ENCODE measurements around the gene GATAD2A. TPM values are rescaled to one million over a fixed set of nuclear protein-coding genes. Genes with fewer than 3 reads are reported as not detected.

The GATAD2A gene
- total RNA-seq, 1 donor from 2014 or later: 91.0 TPM

DNA sequence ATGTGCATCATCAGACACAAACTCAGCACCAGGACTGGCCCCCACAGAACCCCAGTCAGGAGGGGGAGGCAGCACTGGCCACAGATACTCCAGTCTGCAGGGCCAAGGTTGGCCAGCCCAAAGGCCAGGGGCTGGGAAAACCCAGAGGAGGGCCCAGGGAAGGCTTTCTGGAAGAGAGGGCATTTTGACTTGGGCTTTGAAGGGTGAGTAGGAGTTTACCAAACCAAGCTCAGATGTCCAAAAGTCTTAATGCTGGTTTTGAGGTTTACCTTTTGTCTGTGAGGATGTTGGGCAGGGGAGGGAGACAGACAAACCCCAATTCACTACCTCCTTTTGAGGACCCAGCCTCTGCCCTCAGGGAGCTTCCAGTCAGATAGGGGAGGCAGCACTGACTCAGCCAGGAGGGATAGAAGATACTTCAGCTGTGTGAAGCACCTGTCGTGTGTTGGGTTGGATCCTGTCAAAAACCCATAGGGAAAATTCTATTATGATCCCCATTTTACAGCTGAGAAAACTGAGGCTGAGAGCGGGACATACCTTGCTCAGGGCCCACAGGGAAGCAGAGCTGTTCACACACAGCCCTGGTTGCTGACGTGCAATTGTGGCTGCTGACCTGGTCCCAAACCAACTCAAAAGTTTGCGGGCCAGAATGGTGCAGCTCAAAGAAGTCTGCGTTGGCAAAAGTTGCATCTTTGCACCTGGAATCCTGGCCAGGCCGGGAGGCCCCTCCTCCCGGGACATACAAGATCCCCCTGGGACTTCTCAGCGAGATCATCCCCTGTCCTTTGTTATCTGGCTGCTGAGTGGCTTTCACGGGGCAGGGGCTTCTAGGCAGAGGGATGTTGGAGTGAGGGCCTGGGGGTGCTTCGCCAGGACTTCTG is 145.7 kb downstream of the GATAD2A start:
- Mint-ChIP-seq H3K9me3 (ENCODE audit: low read depth) (no peaks in the 10 kb centered on the region), H3K27me3 (peaks cover 4% of the 10 kb centered on the region), H3K36me3 (ENCODE audit: insufficient read depth) (no peaks in the 10 kb centered on the region), H3K4me3 (ENCODE audit: low read depth) (no peak overlapping the region), H3K4me1 (ENCODE audit: low read depth) (no peaks in the 10 kb centered on the region), H3K27ac (no peak overlapping the region)
- DNase-seq (ENCODE audit: low spot score, unreplicated experiment): no peak
- TF ChIP-seq, protein P1, sequence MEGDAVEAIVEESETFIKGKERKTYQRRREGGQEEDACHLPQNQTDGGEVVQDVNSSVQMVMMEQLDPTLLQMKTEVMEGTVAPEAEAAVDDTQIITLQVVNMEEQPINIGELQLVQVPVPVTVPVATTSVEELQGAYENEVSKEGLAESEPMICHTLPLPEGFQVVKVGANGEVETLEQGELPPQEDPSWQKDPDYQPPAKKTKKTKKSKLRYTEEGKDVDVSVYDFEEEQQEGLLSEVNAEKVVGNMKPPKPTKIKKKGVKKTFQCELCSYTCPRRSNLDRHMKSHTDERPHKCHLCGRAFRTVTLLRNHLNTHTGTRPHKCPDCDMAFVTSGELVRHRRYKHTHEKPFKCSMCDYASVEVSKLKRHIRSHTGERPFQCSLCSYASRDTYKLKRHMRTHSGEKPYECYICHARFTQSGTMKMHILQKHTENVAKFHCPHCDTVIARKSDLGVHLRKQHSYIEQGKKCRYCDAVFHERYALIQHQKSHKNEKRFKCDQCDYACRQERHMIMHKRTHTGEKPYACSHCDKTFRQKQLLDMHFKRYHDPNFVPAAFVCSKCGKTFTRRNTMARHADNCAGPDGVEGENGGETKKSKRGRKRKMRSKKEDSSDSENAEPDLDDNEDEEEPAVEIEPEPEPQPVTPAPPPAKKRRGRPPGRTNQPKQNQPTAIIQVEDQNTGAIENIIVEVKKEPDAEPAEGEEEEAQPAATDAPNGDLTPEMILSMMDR (IDR thresholded peaks at IDR 0.05; ENCODE audit: unreplicated experiment): no peak

DNA sequence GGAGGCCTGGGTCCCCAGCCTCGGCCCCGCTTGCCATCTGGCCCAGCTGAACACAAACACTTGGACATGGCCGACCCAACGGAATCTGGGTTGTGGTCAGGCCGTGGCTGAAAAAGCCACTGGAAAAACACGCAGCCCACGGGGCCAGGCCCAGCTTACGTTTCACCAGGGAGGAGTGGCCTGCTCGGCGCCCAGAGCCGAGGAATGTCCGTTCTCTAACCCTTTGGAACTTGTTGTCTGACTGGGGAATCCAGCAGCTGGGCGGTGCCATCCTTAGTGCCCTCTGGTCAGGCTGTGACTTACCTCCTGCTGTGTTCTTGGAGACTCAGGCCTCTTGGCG is 146.3 kb downstream of the GATAD2A start:
- Mint-ChIP-seq H3K27me3 (peaks cover 4% of the 10 kb centered on the region), H3K36me3 (ENCODE audit: insufficient read depth) (no peaks in the 10 kb centered on the region), H3K4me3 (ENCODE audit: low read depth) (no peak overlapping the region), H3K27ac (no peak overlapping the region), H3K9me3 (ENCODE audit: low read depth) (no peaks in the 10 kb centered on the region), H3K4me1 (ENCODE audit: low read depth) (no peaks in the 10 kb centered on the region)
- no peak for DNase-seq (ENCODE audit: low spot score, unreplicated experiment)
- TF ChIP-seq, protein P1 (IDR thresholded peaks at IDR 0.05; ENCODE audit: unreplicated experiment): no peak

DNA sequence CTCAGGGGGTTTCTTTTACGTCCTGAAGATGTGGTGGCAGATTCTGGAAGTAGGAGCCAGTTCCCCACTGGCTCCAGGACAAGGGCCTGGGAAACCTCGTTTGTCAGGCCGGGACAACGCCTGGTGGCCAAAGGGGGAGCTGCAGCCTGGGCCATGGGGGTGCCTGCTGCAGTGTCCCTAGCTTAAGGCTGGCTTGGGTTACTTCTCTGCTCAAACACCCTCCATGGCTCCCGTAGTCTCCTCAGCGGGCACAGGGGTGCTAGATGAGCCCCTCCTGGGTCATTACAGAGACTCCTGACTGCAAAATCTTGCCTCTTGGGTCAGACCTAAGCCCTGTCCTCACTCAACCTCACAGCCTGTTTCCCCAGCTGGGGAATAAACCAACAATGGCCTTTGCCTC is 147.3 kb downstream of the GATAD2A start:
- peaks cover 4% of the 10 kb centered on the region for H3K27me3 Mint-ChIP-seq
- H3K4me1 Mint-ChIP-seq (ENCODE audit: low read depth): no peaks in the 10 kb centered on the region
- H3K4me3 Mint-ChIP-seq (ENCODE audit: low read depth): no peak overlapping the region
- TF ChIP-seq, protein P1 (IDR thresholded peaks at IDR 0.05; ENCODE audit: unreplicated experiment): peak; percentile 64
- no peak for DNase-seq (ENCODE audit: low spot score, unreplicated experiment)
- no peaks in the 10 kb centered on the region for H3K9me3 Mint-ChIP-seq (ENCODE audit: low read depth)
- no peak overlapping the region for H3K27ac Mint-ChIP-seq
- H3K36me3 Mint-ChIP-seq (ENCODE audit: insufficient read depth): no peaks in the 10 kb centered on the region

DNA sequence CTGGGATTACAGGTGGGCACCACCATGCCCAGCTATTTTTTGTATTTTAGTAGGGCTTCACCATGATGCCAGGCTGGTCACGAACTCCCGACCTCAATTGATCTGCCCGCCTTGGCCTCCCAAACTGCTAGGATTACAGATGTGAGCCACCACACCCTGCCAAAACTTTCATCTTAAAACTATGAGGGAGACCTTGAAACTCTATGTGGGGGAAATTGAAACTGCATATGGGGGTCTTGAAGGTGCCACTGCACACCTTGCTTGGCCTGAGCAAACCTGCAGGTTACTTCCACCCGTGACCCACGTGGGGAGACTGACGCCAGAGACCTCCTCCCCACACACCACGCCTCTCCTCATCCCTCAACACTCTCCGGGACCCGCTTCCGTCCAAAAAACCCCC is 148.2 kb downstream of the GATAD2A start:
- no peaks in the 10 kb centered on the region for H3K9me3 Mint-ChIP-seq (ENCODE audit: low read depth)
- H3K4me3 Mint-ChIP-seq (ENCODE audit: low read depth): no peak overlapping the region
- TF ChIP-seq, protein P1 (IDR thresholded peaks at IDR 0.05; ENCODE audit: unreplicated experiment): no peak
- no peaks in the 10 kb centered on the region for H3K36me3 Mint-ChIP-seq (ENCODE audit: insufficient read depth)
- peak overlapping the region; percentile 13 for H3K27ac Mint-ChIP-seq
- peaks cover 4% of the 10 kb centered on the region for H3K27me3 Mint-ChIP-seq
- no peak for DNase-seq (ENCODE audit: low spot score, unreplicated experiment)
- H3K4me1 Mint-ChIP-seq (ENCODE audit: low read depth): no peaks in the 10 kb centered on the region

DNA sequence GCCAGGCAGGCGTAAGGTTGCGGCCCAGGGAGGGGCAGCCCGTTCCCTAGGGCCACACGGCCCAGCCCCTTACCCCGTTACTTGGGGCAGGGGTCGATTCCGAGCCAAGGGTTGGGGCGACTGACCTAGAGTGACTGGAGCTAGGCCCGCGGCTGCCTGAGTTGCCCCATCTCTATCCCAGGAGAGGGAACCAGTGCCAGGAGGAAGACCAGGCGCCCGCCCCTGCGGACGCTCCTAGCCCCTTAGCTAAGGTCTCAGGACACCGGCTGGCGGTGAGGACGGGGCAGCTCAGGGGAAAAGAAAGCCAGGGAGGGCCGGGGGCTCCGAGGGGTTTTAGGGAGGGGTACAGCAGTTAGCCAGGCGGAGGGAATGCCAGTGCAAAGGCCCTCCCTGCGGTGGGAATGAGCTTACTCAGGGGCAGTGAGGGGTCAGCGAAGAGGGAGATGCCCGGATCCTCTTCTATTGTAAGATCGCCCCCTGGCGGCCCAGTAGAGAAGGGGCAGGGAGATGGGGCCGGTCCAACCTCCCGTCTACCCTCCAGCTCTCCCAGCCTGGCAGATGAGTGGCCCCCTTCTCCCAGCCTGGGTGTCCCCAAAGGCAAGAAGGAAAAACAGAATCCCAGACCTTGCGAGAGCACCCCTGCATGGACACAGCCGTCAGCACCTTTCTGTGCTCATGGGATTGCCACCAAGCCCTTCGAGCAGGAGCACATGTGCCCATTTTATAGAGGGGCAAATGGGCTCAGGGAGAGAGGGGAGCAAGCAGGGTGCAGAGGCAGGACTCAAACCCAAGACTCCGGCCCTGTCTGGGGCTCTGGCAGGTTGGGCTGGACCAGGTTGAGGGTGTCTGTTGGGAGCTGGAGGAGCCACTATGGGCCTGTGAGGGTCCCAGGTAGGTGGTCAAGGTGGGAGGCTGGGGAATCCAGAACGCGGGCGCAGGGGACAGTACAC is 148.9 kb downstream of the GATAD2A start:
- H3K27ac Mint-ChIP-seq: no peak overlapping the region
- no peaks in the 10 kb centered on the region for H3K27me3 Mint-ChIP-seq
- DNase-seq (ENCODE audit: low spot score, unreplicated experiment): no peak
- no peak overlapping the region for H3K4me3 Mint-ChIP-seq (ENCODE audit: low read depth)
- no peaks in the 10 kb centered on the region for H3K4me1 Mint-ChIP-seq (ENCODE audit: low read depth)
- TF ChIP-seq, protein P1 (IDR thresholded peaks at IDR 0.05; ENCODE audit: unreplicated experiment): peak; percentile 67
- H3K36me3 Mint-ChIP-seq (ENCODE audit: insufficient read depth): no peaks in the 10 kb centered on the region
- no peaks in the 10 kb centered on the region for H3K9me3 Mint-ChIP-seq (ENCODE audit: low read depth)

All from progenitor cell of endocrine pancreas (in vitro differentiated cells).